Fibroblast of lung (primary cell): ENCODE results near the gene CALML6. TPM values are rescaled to one million over a fixed set of nuclear protein-coding genes. Genes with fewer than 3 reads are reported as not detected.

ENCODE experiments used
- DNase-seq, 2 donors: peaks; one replicate each; pipeline versions ENCODE4 v3.0.0 to v3.0.0-alpha.2; 2010; ENCODE audit warnings: low read depth in 2 of 2
- H2AFZ ChIP-seq: 2 replicates; pipeline ENCODE4 v1.5.1; 2012; ENCODE audit warnings: low read length, control low read depth, inconsistent platforms
- H3K27ac ChIP-seq: 2 replicates; pipeline ENCODE4 v1.5.1; 2011; ENCODE audit warnings: low read length, control low read depth; ENCODE audit not compliant: insufficient read depth
- H3K27me3 ChIP-seq: 2 replicates; pipeline ENCODE4 v1.5.1; 2011; ENCODE audit warnings: mild to moderate bottlenecking, low read length; ENCODE audit not compliant: control insufficient read depth, insufficient read depth
- H3K36me3 ChIP-seq: 2 replicates; pipeline ENCODE4 v1.5.1; 2011; ENCODE audit warnings: low read length; ENCODE audit not compliant: control insufficient read depth, insufficient read depth
- H3K4me1 ChIP-seq: 2 replicates; pipeline ENCODE4 v1.5.1; 2011; ENCODE audit warnings: low read length; ENCODE audit not compliant: control insufficient read depth, insufficient read depth; ENCODE audit errors: extremely low read depth
- H3K4me2 ChIP-seq: 2 replicates; pipeline ENCODE4 v1.5.1; 2011; ENCODE audit warnings: low read length, control low read depth; ENCODE audit not compliant: insufficient read depth; ENCODE audit errors: extremely low read depth
- H3K4me3 ChIP-seq, 4 experiments: fragments of 200-600 bp in 1 of 4; sonication (generic) in 1 of 4; replicated peaks in 1 of 4; 2 replicates each; pipeline ENCODE4 v1.5.1; 2011 to 2016; ENCODE audit warnings: low read length in 4 of 4, low read depth in 3 of 4, mild to moderate bottlenecking in 3 of 4, control low read depth in 2 of 4, inconsistent platforms in 1 of 4, mixed read lengths in 1 of 4; ENCODE audit not compliant: insufficient read depth in 1 of 4; ENCODE audit errors: control extremely low read depth in 1 of 4
- H3K79me2 ChIP-seq: 2 replicates; pipeline ENCODE4 v1.5.1; 2012; ENCODE audit warnings: mild to moderate bottlenecking, low read length, inconsistent platforms; ENCODE audit not compliant: control insufficient read depth, insufficient read depth
- H3K9ac ChIP-seq: 2 replicates; pipeline ENCODE4 v1.5.1; 2011; ENCODE audit warnings: mild to moderate bottlenecking, low read length, control low read depth; ENCODE audit not compliant: insufficient read depth
- H3K9me3 ChIP-seq: 2 replicates; pipeline ENCODE4 v1.5.1; 2012; ENCODE audit warnings: low read depth, low read length; ENCODE audit not compliant: control insufficient read depth, insufficient read depth
- H4K20me1 ChIP-seq: 2 replicates; pipeline ENCODE4 v1.5.1; 2011; ENCODE audit warnings: low read length; ENCODE audit not compliant: control insufficient read depth, insufficient read depth; ENCODE audit errors: extremely low read depth
- CTCF ChIP-seq, 2 donors: IDR thresholded peaks in 1 of 2; conservative IDR thresholded peaks in 1 of 2; 1 replicate in 1 of 2; 2 replicates in 1 of 2; pipeline ENCODE4 v1.5.1; 2011 to 2012; ENCODE audit warnings: low read length in 2 of 2, control low read depth in 1 of 2, inconsistent platforms in 1 of 2, low read depth in 1 of 2, mild to moderate bottlenecking in 1 of 2
- EZH2 ChIP-seq: IDR thresholded peaks from 2 replicates; pipeline ENCODE4 v1.5.1; 2012; ENCODE audit warnings: low read length, control low read depth, mild to moderate bottlenecking; ENCODE audit errors: missing control alignments
- polyA plus RNA-seq, 2 donors: library from polyadenylated mRNA; depleted of rRNA in 1 of 2; stranded (reverse) in 1 of 2; unstranded in 1 of 2; fragments of >200 nt; gene quantifications; 2 replicates each; pipeline ENCODE4 v1.2.1, GENCODE V29; 2011 to 2012; ENCODE audit warnings: missing spikeins in 1 of 2
- total RNA-seq: library from RNA; depleted of rRNA; stranded (reverse); fragments of >200 nt; gene quantifications from 2 replicates; pipeline ENCODE4 v1.2.1, GENCODE V29; 2014

The CALML6 gene
- total and polyA plus RNA-seq, 2 donors (not counting 1 experiment from before 2014, with no cell fraction given), result 0.09 to 0.17 TPM

DNA sequence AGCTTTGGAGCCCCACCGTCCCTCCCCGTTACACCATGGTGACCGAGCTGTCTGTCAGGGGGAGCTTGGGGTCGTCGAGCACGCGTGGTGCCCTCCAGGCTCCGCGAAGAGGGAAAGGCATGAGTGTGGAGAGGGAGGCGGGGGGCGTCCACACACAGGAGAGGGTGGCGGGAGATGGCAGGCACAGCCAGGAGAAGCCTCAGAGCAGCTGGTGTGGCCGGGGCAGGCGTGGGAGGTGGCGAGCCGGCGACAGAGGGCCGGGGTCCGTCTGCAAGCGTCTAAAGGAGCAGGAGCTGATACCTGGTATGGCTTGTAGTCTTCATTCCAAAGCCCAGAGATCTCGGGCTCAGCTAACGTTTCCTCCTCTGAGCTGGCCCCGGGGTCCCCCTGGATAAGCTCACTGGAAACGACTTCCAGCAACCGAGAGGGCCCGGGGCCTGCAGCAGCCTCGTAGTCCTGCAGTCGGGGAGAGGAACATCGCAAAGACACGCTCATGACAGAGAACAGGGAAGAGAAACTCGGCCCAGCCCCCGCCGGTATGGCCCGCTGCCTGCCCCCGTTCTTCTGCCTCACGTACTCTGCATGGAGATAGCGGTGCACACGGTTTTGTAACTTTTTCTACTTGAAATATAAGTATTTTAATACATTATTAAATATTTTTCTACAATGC is 51.1 kb downstream of the CALML6 start:
- H3K27me3 ChIP-seq, result peaks cover 4% of the 10 kb centered on the region
- no peak overlapping the region for H3K4me3 ChIP-seq
- H3K79me2 ChIP-seq, result no peaks in the 10 kb centered on the region
- H3K27ac ChIP-seq, result no peak overlapping the region
- no peak for DNase-seq
- no peak overlapping the region for H3K4me2 ChIP-seq
- no peaks in the 10 kb centered on the region for H4K20me1 ChIP-seq
- peaks cover 5% of the 10 kb centered on the region for H3K9me3 ChIP-seq
- H3K9ac ChIP-seq, result no peak overlapping the region
- TF ChIP-seq CTCF (conservative IDR thresholded peaks at IDR 0.05 in 1 of 2, IDR thresholded peaks at IDR 0.05 in 1 of 2; ENCODE audit: low read depth in 1 of 2, low read length in 2 of 2), result no peak
- TF ChIP-seq EZH2, result no peak
- H3K36me3 ChIP-seq, result no peaks in the 10 kb centered on the region
- no peaks in the 10 kb centered on the region for H3K4me1 ChIP-seq
- H2AFZ ChIP-seq, result no peak overlapping the region

Other genes with a start within 250 kb of the CALML6 start
- 37.2 and 55.8 TPM in 2 replicates for gene SLC35E2B, start 222.5 kb upstream of the CALML6 start, total RNA-seq
- 17.5 and 25.5 TPM in 2 replicates for gene SLC35E2B, start 222.5 kb upstream of the CALML6 start, polyA plus RNA-seq
- gene CDK11A, start 190.9 kb upstream of the CALML6 start, total RNA-seq, result 10.5 and 14.2 TPM in 2 replicates
- 2.8 and 3.0 TPM in 2 replicates for gene CDK11A, start 190.9 kb upstream of the CALML6 start, polyA plus RNA-seq
- 25.7 and 35.0 TPM in 2 replicates for gene NADK, start 136.8 kb upstream of the CALML6 start, total RNA-seq
- 32.7 and 40.2 TPM in 2 replicates for gene NADK, start 136.8 kb upstream of the CALML6 start, polyA plus RNA-seq
- gene GNB1, start 24.2 kb upstream of the CALML6 start, total RNA-seq, result 52.1 and 91.3 TPM in 2 replicates
- gene GNB1, start 24.2 kb upstream of the CALML6 start, polyA plus RNA-seq, result 485 and 746 TPM in 2 replicates
- gene TMEM52, start 4.0 kb downstream of the CALML6 start, total RNA-seq, result 0.17 TPM in 1 of 2 replicates, not detected in the other
- 0.26 and 0.42 TPM in 2 replicates for gene TMEM52, start 4.0 kb downstream of the CALML6 start, polyA plus RNA-seq
- 0.26 TPM in 1 of 2 replicates, not detected in the other for gene CFAP74, start 88.5 kb downstream of the CALML6 start, total RNA-seq
- not detected in 2 replicates for gene CFAP74, start 88.5 kb downstream of the CALML6 start, polyA plus RNA-seq
- gene GABRD, start 104.1 kb downstream of the CALML6 start, total RNA-seq, result not detected in 2 replicates
- not detected in 2 replicates for gene GABRD, start 104.1 kb downstream of the CALML6 start, polyA plus RNA-seq
- 2.0 and 2.3 TPM in 2 replicates for gene PRKCZ, start 135.2 kb downstream of the CALML6 start, total RNA-seq
- gene PRKCZ, start 135.2 kb downstream of the CALML6 start, polyA plus RNA-seq, result 1.3 and 1.6 TPM in 2 replicates